Superior temporal gyrus (tissue), 1 donor: ENCODE results near the gene TSPEAR.
"Not testable (repeated sequence)": the region's sequence is repeated elsewhere in the genome, so short reads cannot be mapped to it uniquely, and the experiment has no call there.

ENCODE experiments used
- DNase-seq: peaks from one replicate; pipeline ENCODE4 v3.0.0-alpha.2; 2016; ENCODE audit errors: extremely low spot score

The TSPEAR gene

DNA sequence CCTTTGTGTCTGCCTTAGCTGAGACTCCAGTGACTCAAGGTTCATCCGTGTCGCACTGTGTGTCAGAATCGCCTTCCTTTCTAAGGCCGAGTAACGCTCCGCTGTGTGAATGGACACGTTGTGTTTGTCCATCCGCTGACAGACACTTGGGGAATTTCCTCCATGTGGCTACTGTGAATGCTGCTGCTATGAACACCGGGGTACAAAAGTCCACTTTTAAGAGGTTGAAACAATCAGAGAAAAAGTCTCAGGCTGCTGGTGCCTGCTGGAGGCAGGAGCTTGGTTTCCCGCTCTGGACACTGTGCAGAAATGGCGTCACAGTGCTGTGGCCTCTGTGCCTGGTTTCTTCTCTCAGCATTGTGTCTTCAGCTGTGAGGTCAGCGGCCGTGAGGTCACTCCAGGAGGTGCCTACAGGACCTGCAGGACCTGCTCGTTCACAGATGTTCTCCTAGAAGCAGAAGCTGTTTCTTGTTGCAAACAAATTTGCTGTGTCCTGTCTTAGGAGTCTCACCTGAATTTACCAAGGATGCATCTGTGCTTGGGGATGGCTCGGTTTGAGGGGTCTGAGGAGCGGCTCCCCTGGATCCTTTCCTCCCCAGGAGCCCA lies 205.6 kb downstream of the TSPEAR start:
- DNase-seq: no peak

DNA sequence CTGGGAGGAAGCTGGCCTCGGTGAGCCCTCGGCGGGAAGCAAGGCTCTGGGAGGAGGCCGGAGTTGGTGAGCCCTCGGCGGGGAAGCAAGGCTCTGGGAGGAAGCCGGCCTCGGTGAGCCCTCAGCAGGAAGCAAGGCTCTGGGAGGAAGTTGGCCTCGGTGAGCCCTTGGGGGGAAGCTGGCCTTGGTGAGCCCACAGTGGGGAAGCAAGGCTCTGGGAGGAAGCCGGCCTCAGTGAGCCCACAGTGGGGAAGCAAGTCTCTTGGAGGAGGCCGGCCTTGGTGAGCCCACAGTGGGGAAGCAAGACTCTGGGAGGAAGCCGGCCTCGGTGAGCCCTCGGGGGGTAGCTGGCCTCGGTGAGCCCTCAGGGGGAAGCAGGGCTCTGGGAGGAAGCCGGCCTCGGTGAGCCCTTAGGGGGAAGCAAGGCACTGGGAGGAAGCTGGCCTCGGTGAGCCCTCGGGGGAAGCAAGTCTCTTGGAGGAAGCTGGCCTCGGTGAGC lies 207.4 kb downstream of the TSPEAR start:
- DNase-seq: no peak

DNA sequence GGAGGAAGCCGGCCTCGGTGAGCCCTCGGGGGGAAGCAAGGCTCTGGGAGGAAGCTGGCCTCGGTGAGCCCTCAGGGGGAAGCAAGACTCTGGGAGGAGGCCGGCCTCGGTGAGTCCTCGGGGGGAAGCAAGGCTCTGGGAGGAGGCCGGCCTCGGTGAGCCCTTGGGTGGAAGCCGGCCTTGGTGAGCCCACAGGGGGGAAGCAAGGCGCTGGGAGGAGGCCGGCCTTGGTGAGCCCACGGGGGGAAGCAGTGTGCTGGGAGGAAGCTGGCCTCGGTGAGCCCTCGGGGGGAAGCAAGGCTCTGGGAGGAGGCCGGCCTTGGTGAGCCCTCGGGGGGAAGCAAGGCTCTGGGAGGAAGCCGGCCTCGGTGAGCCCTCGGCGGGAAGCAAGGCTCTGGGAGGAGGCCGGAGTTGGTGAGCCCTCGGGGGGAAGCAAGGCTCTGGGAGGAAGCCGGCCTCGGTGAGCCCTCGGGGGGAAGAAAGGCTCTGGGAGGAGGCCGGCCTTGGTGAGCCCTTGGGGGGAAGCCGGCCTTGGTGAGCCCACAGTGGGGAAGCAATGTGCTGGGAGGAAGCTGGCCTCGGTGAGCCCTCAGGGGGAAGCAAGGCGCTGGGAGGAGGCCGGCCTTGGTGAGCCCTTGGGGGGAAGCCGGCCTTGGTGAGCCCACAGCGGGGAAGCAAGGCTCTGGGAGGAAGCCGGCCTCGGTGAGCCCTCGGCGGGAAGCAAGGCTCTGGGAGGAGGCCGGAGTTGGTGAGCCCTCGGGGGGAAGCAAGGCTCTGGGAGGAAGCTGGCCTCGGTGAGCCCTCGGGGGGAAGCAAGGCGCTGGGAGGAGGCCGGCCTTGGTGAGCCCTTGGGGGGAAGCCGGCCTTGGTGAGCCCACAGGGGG lies 208.1 kb downstream of the TSPEAR start:
- not testable (repeated sequence) for DNase-seq

DNA sequence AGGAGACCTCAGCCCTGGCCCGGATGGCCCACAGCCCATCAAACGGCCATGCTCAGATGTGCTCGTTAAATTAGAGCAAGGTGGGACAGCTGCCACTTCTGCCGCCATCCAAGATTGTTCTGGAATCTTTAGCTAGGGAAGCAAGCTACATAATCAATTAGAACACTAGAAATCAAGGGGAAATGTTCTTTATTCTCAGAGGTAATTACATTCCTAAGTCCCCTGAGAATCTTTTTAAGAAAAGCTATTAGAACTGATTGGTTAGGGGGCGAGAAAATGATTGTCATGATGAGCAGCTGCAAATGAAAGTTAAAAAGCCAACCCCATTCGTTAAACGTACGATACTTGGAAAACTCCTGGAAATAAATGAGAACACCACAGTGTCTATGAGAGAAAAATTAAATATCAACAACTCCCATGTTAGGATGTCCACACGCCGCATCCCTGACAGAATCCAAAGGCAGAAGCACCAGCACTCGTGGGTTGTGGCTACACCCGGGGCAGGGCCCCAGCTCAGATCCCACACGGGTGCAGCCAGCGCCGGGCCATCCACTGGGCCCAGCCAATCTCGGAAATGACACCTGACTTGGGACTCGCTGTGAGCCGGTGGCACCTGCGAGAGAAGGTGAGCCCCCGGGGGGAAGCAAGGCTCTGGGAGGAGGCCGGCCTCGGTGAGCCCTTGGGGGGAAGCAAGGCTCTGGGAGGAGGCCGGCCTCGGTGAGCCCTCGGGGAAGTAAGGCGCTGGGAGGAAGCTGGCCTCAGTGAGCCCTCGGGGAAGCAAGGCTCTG lies 209.0 kb downstream of the TSPEAR start:
- DNase-seq: no peak

DNA sequence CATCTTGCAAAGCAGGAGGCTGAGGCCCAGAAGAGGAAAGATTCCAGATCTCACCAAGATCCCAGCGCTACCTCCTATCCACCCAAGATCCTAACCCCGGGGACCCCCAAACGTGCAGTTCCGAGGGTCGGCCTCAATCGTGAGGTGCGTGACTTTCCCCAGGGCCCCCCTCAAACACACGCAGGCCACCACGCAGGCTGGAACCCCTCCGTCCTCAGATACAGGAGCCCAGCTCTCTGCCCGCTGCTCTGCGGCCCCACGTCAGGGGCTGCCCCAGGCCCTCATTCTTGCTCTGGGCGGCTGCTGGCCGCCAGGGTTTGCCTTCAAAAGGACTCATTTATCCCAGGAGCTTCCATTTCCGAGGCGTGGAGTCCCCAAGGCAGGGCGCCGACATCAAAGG lies 211.3 kb downstream of the TSPEAR start:
- DNase-seq: no peak

DNA sequence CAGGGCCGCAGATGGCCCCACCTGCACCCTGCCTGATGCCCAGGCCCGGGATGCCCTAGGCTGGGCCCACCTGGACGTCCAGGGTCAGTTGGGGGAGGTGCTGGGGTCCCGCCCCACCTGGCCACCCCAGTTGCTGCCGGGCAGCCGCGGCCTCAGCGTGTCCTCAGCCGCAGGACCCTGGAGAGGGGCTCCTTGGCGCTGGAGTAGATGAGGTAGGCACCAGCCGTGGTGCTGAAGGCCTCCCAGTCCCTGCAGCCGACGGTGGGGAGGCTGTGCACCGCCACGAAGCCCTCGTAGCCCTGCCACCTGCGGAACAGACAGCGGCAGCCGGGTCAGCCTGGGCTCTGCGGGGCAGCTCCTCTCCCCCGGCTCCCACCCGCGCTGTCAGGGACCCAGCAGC lies 211.7 kb downstream of the TSPEAR start:
- no peak for DNase-seq

DNA sequence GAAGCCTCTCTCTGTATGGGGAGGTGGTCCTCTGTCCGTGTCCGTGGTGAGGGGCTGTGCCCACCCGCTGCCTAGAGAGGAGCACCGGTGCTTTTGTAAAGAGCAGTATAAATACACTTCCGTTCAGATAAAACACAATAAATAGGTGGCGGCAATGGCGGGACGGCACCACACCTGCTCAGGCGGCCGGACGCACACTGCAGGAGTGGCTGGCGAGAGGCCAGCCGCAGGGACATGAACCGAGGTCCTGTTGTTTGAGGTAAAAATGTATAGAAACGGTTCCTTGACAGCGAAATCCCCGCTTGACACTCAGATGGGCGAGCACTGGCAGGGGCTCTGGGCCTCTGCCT lies 212.2 kb downstream of the TSPEAR start:
- DNase-seq: no peak

DNA sequence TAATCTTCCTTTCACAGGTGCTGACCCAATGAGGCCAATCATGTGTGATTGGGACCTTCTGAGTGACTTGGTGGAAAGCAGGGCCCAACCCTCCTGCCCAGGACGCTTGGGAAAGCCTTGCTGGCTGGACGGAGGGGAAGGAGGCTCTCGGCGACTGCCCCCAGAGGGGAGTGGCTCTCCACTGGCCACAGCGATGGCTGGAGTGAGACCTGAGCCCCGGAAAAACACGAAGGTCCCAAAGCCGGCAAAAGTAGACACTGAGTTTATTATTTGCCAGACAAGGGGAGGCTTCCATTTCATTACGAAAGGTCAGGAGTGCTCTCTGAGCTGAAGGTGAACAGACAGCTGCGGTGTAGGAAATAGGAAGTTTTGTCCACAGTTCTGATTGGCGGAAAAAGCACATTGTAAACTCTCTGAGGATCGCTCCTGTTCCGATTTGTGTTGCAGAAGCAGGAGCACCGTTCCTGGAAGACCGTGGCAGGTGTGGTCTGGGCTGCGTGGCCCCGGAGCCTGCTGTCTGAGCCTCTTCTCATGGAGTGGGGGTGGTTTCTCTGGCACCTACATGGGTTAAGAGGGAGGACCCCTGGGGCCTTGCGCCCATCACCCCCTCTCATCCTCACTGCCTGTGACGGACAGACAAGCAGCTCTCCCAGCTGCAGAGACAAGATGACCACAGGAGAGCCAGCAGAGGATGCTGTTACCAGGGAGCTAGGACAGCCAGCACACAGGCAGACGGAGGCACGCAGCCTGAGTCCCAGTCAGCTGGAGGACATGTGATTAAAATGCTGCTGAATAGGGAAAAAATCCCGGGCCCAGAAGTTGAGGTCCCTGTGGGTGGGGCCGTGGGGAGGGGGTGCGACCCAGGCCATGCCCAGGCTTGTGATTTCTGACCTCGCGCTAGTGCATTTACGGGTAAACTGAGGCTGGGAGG lies 212.8 kb downstream of the TSPEAR start:
- no peak for DNase-seq

DNA sequence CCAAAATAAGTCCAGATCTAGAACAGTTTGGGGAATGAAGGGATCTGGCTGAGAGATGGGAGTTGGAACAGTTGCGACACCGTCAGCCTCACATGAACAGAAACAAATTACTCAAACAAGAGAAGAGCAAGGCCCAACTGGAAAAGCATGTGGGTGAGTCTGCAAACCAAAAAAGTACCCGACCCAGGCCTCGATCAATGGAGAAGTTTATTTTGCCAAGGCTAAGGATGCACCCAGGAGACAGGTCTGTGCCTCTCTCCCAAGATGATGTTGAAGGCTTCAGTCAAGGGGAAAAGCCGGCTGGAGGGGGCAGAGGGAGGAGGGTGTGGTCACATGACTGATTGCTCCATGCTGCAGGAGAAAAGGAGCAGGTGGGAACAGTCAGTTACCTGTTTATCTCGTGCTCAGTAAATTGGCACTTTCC lies 213.7 kb downstream of the TSPEAR start:
- DNase-seq: no peak

DNA sequence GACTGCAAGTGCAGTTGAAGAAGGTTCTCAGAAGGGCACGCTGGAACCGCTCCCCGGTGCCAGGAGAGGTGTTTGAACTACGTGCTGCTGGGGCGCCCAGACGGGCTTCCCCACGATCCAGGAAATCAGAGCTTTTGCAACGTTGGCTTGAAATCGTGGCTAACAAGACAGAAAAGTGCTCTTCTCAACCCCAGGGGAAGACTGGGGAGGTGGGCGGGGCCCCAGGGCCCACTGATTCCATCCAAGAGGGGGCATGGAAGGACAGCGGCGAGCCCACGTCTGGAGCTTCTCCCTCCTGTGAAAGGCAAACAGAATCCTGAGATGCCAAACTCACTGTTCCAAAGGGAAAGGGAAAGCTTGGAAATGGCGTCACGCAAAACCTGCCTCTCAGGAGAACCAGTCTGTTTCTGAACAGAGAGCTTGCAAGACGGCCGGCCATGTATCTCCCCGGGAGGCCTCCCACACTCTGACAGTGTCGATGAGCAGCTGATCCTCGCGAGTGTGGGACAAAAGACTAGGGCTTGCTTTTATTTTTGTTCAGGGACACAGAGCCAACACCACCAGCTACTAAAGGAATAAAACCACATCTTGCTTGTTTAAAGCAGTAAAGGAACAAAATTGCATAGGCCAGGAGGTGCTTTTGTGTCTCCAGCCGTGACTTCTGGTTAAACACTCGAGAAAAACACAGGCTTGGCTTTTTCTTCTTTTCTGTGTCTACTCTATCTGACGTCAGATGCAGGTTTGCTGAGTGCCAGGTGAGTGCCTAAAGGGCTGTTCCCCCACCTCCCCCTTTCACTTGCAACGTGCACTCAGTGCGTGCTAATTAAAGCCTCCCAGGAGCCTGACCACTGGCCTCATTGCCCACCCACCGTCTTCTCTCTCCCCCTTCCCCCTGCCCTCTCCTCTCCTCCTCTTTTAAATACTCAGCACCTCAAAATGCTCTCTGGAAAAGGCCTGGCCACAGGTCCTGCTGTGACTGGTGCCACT lies 214.5 kb downstream of the TSPEAR start:
- peak; percentile 26 for DNase-seq

DNA sequence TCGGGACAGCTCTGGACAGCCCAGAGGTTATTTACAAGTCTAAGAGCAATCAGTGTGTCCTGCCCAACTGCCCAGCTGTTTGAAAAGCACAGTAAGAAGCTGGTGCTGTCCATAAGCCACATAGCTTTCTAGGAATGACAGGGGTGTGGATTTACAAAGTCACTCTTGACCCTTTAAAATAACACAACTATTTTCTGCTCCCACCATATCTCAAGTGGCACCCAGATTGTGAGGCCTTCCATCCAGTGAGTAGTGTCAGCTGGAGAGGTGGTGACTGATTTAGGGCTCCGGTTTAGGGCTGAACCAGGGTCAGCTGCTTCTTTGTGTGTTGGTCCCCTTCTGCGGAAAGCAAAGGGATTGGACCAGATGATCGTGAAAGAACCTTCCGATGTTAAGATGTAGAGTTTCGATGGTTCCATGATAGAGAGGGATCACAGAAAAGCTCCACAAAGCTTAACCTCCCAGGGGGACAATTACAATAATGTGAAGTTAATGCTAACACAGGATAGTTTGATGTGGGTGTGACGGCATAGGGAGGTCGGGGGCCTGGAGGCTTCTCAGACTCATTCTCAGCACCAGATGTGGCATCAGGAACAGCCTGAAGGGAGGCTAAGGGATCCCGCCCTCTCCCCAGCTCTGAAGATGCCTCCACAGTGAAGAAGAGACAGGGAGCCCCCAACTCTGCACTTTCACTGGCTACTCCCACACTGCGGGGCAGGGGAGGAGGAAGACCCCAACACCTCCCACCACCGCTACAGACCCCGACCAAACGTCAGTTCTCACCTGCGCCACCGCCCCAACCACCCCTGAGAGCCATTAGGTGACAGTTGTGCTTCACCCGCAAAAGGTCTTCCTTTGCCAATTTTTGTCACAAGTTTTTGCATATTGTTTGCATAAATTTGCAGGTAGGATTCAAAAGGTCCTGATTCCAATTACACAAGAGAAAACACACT lies 215.5 kb downstream of the TSPEAR start:
- no peak for DNase-seq

DNA sequence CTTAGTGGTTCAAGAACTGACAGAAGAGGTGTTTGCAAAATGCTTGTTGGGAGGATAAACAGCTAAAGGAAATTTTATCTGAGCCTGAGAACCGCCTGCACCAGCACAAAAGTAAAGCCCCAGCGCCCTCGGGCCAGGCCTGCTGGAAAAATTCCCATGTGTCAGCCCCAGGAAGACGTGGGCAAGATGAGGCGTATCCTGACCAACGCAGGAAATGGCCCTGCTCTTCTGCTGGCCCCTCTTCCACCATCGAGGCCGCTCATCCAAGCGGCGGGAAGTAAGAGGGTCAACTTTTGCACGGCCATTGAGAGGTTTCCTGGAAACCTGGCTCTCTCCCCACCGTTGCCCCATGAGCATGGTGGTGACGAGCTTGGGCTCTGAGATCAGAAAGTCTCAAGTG lies 216.4 kb downstream of the TSPEAR start:
- DNase-seq: no peak

DNA sequence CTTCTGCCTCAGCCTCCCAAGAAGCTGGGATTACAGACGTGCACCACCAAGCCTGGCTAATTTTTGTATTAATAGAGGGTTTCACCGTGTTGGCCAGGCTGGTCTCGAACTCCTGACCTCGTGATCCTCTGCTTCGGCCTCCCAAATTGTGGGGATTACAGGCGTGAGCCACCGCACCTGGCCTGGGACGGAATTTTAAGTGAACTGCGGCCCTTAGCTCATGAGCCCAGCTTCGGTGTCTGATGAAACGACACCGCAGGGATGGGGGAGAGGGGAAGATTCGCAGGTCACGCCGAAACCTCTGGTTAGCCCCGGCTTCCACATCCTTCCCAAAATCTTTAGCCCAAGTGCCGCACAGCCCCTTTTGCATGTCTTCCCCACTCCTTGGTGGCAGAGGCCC lies 217.0 kb downstream of the TSPEAR start:
- DNase-seq: no peak

DNA sequence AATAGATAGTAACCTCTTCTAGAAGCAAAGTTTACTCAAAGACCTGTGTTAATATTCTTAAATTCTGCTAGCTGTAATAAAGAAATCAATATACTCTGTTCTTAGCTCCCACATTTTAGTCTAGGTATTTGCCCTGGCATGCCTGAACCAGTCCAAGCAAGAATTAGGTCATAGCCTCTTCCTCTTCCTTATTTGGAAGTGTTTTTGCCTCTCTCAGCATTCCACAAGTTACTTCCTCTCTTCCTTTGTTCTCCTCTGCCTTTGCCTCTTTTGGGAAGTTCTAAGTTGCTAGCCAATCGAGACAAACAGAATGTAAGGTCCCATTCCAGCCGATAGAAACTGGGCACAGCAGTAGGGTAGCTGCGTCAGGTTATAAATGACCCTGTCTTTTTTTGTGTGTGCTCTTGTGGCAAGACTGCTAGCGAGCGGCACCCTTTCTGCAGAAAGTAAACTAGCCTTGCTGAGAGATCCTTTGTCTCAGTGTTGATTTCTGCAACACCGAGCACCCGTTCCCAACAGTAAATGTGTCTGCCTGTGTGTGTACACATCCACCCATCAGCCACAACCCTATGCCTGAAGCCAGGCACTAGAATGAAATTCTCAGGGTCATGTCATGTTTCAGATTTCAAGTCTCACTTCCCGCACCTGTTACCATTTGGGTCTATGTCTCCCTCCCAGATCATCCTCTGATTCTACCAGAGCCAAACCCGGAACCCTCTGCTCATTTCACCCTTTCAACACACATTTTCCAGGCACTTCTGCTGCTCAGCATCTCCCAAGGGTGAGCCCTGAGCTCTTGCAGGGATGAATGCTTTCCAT lies 218.6 kb downstream of the TSPEAR start:
- DNase-seq: no peak

DNA sequence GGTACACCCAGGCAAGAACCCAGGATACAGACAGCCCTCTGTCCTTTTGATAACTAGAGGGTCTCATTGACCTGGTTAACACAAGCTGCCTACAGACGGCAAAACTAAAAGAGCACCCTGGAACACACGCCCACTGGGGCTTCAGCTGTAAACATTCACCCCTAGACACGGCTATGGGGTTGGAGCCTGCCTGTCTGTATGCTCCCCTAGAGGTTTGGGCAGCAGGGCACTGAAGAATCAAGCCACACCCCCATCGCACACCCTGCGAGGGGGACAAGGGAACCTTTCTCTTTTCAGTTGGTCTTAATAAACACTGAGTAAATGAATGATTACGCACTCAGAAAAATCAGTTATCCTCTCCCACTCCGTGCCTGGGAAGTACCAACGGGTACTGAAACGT lies 220.6 kb downstream of the TSPEAR start:
- no peak for DNase-seq

DNA sequence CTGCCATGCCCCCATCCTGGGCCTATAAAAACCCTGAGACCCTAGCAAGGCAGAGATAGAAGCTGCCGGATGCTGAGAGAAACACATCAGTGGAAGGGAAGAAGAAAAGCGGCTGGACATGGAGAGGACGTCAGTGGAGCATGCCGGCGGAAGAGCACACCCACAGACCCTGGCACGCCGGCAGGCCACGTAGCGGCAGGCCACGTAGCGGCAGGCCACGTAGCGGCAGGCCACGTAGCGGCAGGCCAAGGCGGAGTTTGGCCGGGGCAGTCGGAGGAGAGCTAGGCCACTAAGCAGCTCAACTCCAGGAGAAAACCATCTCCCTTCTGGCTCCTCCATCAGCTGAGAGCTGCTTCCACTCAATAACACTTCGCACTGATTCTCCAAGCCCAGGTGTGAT lies 221.0 kb downstream of the TSPEAR start:
- no peak for DNase-seq

DNA sequence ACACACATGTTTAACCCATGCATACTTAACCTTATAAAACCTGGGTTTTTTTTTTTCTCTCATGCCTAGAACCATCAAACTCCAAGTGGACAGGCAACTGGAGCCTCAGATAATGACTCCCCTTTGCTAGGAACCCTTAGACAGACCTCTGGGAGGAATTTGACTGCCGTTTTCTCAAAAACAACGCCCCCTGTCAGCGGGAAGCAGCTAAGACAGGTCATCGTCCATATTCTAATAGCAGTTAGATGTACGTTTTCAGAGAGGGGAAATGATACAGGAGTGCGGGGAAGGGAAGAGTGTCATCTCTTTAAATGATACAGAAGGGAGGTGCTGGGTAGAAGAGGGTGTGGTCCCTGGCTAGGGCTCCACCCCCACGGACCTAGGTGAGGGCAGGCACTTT lies 221.4 kb downstream of the TSPEAR start:
- no peak for DNase-seq

DNA sequence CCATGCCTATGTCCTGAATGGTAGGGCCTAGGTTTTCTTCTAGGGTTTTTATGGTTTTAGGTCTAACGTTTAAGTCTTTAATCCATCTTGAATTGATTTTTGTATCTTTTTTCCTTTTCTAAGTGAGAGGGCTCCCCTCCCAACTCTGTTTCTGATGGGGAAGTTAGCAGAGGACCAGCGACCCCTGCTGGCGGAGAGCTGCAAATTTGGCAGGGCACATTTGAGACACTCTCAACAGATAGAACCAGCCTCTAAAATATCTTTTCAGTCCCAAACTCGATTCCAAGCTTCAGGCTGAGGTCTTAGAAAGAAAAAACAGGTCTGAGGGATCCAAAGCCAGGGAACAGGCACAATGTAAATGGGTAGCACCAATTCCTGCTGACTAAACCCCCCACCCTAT lies 223.5 kb downstream of the TSPEAR start:
- no peak for DNase-seq
